Fibroblast of upper back skin (primary cell): ENCODE measurements around the gene ASB1.
A peak's percentile ranks its signal among the peaks of the same experiment; 100 is the strongest.

Experiments
- DNase-seq: peaks from one replicate; pipeline ENCODE4 v3.0.0-alpha.2; 2013

The ASB1 gene

DNA sequence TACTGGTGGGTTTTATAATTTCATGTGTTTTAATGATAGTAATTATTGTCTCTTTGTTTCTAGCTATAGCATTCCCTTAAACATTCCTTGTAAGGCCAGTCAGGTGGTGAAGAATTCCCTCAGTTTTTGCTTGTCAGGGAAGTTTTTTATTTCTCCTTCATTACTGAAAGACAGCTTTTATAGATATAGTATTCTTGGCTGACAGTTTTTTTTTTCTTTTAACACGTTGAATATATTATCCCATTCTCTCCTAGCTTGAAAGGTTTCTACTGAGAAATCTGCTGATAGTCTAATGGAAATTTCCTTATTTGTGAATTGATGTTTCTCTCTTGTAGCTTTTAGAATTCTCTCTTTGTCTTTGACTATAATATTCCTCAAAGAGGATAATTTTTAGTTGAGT, 46.8 kb downstream of the ASB1 start:
- no peak for DNase-seq

DNA sequence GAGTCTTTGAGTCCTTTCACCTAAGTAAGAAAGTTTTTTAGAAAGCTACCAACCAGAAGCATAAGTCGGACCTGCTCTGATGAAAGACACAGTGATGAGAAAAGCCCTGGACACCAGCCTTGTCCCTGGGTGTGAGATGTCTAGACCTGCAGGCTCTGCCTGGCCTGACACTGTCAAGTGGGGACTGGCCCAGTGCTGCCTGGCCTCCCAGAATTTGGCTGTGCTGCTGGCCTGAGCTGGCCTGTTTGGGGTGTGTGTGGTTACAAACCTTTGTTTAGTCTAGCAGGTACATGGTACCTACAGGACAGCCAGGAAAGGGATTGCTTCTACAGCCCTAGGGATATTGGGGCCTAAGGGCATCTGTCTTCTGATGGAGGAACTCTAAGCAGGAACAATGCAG, 48.3 kb downstream of the ASB1 start:
- DNase-seq, result no peak

DNA sequence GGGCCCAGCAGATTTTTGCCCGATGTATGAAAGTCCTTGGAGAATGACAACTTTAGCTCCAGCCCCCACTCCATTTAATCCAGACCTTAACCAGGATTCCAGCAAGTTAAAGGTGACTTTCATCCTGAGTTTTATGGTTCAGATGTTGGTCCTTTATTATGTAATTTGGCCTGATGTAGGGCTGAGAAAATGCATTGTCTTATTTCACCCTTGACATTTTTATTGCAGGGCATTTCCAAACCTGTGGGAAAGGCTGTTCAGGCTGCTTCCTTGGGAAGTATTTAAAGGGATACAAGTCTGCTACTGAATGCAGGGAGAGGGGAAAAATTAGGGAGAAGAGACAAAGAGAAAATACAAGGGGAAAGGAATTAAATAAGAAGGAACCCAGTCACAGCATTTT, 48.8 kb downstream of the ASB1 start:
- DNase-seq, result no peak

DNA sequence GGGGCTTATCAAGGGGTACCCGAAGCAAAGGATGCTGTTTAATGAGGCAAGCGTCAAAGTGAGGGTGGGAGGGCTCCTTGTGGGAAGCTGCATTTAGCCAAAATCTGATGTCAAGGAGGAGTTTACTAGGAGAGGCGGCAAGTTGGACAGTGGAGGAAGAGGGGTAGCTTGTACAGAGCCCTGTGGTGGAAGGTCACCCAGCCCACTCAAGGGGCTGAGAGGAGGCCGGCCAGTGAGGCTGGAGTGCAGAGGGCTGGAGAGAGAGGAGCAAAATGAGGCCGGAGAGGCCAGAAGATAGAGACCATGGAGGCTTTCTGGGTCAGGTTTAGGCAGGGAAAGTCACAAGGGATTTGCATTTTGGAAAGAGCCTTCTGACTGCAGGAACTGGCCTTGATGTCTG, 49.5 kb downstream of the ASB1 start:
- DNase-seq, result no peak

DNA sequence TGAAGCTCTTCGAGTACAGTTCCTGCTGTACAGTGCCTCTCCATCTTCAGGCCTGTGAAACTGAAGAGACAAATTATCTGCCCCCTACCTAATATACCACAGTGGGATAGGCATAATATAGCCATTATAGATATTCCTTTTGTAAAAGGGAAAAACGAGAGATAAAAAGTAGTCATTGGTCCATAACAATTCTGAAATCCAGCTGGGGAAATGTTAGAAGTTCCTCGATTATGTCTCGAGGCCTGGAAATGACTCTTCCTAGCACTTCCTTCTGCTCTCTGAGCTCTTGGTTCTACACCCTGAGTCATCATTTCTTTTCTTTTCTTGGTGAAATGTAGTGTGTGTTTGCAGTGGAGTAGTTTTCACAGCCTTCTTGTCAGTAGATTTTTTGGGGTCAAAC, 51.5 kb downstream of the ASB1 start:
- DNase-seq, result no peak

DNA sequence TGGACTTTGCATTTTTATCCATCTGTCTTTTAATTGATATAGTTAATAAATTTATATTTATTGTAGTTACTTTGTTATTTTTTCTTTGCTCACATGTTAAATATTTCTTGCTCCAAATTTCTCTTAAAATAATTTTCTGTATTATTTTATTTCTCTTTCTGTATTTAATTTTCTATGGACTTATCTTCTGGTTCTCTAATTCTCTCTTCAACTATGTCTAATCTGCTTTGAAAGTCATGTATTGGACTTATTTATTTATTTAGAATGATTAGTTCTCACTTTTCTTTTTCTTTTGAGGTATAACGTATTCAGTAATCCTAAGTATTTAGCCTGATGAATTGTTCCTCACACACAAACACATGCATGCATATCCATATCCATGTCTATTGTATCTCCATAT, 53.1 kb downstream of the ASB1 start:
- DNase-seq, result no peak

DNA sequence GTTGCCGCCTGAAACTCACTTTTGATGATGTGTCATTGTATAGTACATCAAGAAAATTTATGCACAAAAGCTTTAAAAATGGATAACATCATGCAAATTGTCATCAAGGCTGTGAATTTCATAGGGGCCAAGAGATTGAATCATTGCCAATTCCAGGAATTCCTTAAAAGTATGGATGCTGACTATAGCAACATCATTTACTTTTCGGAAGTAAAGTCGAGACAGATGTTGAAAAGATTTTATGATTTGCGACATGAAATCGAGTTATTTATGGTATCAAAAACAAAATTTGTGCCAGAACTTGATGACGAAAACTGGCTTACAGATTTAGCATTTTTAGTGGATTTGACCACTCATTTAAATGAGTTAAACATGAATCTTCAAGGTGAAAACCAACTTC, 56.3 kb downstream of the ASB1 start:
- peak; percentile 59 for DNase-seq

DNA sequence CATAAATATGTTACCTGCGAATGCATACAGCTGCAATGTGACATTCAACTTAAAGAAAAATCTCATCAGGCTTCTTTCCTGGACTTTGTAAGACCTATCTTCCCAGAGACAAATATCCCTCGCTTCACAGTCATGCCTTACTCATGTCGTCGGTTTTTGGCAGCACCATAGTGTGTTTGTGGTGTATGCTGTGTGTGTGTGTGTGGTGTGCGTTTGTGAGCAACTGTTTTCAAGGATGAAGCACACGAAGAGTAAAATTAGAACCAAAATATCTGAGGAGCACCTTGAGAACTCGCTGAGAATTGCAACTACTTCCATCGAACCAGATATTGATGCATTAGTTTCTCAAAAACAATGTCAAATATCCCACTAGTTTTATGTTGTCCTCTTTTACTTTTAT, 56.9 kb downstream of the ASB1 start:
- peak; percentile 18 for DNase-seq

DNA sequence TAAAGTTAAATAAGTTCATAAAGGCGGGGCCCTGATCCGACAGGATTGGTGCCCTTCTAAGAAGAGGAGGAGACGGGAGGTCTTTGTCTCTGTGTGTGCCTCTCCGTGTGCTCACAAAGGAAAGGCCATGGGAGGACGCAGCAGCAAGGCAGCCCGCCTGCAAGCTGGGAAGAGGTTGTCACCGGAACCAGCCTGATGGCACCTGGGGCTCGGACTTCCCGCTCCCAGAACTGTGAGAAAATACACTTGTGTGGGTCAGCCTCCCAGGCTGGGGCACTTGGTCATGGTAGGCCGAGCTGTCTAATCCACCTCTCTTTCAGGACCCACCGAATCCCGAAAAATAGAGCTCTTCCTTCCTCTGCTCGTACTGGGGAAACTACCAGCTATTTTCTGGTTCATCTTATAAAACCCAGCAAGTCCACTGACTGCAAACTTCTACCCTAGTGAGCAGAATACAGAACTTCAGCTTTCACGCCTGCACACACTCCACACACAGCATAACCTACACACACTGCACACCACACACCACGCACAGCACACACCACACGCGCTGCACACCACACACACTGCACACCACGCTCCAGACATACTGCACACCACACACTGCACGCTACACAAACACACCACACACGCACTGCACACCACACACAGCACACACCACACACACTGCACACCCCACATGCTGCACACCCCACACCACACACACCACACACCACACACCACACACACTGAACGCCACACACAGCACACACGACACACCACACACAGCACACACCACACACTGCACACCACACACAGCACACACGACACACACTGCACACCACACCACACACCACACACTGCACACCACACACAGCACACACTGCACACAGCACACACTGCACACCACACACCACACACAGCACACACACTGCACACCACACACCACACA, 58.1 kb downstream of the ASB1 start:
- no peak for DNase-seq

DNA sequence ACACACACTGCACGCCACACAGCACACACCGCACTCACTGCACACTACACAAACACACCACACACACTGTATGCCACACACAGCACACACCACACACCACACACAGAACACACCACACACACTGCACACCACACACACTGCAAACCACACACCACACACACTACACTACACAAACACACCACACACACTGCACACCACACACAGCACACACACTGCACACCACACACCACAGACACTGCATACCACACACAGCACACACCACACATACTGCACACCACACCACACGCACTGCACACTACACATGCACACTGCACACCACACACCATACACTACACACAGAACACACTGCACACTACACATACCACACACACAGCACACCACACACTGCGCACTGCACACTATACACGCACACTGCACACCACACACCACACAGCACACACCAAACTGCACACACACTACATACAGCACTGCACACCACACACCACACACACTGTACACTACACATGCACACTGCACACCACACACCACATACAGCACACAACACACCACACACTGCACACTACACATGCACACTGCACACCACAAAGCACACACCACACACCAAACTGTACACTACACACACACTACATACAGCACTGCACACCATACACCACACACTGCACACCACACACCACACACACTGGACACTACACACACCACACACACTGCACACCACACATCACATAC, 59.6 kb downstream of the ASB1 start:
- DNase-seq, result no peak

DNA sequence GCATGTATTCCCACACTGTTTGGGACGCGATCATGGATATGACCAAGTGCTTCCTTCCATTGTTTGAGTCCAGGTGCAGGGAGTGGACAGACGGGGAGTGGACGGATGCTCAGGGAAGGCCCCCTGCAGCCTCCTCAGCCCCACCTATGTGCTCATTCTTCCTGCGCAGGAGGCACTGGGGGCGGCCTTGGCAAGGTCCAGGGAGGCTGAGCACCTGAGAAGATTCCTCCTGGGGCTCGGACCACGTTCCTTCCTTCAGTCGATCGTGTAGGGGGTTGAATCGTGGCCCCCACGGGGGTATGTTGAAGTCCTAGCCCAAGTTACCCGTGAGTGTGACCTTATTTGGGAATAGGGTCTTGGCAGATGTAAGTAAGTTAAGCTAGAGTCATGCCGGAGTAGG, 60.4 kb downstream of the ASB1 start:
- DNase-seq, result no peak

DNA sequence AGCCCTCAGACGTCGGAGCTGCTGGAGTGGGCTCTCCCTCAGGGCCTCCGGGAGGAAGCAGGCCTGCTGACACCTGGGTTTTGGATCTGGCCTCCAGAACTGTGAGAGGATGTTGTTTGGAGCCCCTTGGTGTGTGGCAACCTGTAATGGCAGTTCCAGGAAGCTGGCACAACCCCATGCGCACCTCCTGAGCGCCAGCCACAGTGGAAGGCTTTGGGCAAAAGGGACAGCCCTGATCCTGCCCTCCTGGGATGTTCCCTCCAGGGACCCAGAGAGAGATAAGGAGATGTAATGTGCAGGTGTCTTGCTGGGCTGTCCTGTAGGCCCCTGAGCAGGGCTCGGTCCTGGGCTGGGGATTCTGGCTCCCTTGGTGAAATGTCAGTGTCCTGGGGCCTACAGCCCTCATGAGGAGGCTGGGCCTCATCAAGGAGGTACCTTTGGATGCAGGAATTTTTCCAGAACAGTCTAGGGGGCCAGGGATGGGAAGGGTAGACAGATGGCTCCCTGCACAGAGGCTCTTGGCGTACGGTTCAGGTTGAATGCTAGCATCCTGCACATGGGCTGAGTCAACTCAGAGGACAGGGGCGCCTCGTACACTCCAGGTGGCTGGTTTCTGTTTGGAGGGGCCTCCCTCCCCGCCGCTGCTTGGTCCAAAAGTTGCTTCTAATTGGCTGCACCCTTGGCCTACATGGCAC, 61.1 kb downstream of the ASB1 start:
- no peak for DNase-seq

DNA sequence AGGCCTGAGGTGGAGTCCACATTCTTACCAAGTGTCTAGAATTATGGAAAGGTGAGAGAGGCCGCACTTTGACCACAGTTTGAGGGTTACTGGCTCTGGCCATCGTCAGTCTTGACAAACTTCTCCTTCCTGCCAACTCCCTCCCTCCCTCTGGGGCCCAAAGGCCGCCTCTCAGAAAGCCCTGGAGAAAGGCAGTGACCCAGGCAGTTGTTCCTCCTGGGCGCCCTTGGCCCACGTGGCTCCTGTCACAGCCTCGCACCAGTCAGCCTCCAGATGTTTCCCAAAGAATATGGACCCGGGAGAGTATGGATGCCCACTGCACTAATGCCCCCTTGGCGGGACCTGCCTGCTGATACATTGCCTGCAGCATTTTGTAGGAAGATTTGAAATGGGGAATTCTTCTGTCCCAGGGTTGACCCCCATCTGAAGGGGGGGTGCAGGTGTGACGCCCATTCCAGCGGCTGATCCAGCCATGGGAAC, 61.7 kb downstream of the ASB1 start:
- no peak for DNase-seq

DNA sequence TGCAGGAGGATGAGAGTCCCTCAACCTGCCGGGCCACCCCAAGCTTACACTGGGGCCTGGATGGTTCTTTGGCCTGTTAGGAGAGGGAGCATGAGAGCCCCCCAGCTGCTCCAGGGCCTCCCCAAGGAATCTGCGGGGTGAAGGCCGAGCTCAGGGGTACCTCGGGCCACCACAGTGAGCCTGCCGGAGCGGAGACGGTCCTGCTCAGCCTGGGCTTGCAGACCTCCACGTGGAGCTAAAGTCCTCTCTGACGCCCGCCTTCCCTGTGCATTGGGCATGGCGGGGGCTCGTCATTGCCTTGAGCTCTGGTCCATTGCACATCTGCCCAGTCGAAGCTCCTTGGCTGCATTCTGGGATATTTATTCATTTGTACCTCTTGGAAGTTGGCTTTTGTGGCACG, 62.7 kb downstream of the ASB1 start:
- DNase-seq, result no peak

DNA sequence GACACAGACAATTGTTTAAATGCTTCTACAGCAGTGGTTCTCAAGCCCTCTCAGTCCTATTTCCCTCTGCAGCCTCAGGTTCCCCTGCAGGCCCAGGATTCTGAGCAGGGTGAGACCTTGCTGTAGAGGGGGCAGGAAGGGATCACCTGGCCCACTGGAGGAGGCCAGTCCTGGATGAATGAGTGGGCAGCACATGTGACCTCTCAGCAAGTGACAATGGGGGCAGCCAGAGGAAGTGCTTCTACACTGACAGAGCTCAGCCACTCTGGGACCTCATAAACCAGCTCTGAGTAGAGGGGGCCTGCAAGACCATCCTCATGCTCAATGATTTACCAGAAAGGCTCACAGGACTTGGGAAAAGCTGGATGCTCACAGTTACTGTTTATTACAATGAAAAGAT, 63.2 kb downstream of the ASB1 start:
- DNase-seq, result no peak

DNA sequence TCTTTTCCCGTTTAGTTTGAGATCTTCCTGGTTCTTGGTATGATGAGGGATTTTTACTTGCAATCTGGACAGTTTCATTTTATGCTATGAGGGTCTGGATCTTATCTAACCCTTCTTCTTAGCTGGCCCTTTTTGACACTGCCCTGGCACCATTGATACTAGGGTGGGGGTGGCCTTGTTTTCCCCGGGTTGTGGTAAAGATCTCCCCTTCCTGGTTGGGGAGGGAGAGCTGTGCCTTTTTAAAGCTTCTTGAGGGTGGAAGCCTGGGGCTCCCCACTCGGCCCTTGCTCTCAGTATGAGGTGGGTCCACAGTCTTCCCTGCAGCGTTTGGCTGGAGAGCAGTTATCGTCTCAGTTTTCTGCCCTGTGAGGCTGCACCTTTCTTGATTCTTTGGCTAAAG, 66.1 kb downstream of the ASB1 start:
- DNase-seq, result no peak

DNA sequence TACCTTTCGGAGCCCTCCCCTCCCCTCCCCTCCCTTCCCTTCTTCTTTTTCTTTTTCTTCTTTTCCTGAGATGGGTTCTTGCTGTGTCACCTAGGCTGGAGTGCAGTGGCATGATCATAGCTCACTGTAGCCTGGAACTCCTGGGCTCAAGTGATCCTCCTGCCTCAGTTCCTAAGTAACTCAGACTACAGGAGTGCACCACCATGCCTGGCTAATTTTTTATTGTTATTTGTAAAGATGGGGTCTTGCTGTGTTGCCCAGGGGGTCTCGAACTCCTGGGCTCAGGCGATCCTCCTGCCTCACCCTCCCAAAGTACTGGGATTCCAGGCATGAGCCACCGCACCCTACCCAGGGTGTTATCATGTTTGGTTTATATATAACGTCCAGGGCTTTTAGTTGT, 66.7 kb downstream of the ASB1 start:
- DNase-seq, result no peak

DNA sequence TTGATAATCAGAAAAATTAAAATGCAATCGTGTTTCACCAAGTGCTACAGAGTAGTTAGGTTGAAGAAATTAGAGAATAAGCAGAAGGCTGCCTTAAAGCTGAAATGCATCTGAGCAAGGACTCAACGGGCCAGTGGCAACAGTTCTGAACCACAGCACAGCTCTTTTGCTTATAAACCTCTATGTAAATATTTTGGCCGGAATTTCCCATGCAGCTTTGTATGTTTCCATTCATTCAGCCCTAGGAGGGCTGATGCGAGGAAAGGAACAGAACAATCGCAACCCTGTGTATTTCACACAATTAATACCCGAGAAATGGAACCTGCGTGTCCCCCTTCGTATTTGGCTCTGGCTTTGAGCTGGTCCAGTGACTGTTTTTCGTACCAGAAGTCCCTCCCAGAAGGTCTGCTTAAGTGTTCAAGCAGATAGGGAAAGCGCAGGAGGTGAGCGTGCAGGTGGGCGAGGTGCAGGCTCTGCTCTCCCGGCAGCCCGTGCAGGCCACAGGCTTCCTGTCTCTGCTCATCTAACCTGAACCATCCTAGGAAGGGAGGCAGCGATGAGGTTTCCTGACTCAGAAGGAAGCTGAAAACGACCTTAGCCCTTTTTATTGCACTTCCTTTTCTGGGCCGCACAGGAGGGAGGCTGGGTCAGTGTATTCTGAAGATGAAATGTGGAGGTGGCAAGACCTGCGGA, 67.3 kb downstream of the ASB1 start:
- DNase-seq, result no peak

DNA sequence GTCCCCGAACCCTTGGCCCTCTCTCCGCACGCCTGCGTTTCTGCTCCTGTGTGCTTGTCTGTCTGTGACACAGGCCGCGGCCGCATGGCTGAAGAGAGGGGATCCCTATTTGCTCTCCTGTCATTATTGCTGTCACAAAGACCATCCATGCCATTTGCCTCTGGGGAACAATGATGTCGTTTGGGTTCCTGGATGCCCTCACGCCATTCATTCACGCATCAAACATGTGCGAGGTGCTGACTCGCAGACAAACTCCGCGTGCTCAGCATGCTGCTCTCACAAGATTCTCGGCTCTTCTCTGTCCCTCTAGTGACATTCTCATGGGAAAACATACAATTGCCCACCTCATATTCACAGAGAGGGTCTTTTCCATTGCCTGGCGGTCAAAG, 67.8 kb downstream of the ASB1 start:
- no peak for DNase-seq

DNA sequence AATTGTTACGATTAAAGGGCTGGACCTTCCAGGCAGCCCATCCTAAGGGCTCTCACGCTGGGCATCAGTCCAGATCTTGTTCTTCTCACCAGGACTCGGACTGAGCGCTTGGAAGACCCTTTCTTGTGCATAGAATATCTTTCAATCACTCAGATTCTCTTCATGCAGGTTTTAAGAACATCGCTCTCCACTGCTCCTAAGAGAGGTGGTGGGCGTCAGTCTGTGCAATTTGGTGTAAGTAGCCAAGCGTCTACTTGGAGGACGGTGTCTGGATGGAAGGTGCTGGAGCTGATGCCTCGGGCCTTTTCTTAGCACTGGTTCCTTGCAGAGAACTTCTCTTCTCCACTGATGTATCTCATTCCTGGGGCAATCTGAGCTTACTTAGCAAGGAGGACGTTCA, 68.7 kb downstream of the ASB1 start:
- DNase-seq, result no peak

DNA sequence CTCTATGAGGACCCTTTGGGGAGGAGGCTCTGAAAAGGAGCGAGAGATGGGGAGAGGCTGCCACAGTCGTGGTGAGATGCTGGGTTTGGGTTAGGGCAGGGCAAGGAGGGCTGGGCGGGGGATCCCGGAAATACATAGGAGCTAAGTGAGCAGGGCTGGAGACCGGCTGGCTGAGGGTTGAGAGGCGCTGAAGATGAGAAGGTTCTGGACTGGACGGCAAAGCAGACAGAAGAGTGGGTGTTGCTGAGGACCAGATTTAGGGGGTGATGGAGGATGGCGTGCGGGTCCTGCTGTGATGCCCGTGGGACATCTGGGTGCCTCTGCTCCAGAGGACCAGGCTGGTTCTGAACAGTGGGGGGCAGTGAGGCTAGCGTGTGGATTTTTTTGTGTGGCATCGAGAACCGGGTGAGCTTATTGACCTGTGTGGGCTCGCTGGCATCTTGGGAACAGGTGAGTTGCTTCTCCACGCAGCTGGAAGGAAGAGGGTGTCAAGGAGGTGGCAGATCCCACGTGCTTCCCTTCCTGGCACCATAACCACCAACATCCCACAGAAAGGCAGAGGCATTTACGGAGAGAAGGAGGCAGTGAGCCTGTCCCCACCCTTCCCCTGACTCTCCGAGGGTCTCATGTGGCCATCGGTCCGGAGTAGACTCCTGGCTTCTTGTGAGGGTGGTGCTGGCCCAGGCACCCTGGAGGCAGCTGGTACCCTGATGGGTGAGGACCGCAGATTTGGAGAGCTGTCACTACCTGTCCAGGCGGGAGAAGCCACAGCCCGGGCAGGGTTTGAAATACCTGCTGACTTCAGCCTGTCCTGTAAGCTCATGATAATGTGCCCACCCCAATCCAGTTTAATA, 70.3 kb downstream of the ASB1 start:
- no peak for DNase-seq

DNA sequence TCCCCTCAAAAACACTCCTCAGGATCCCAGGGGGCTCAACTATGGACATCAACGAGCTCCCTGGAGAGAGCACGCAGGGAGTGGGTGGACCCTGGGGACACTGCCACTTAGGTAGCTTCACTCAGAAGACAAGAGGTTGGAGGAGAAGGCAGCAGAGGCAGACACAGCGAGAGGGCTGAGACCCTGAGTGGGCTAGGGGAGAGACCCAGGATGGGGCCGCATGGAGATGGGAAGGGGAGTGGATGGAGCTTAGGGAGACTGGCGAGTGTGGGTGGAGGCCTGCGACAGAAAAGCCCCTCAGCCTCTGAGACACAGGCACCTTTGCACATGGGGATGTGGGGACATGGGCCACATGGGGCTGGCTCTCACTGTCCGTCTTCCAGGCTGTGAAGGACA, 70.9 kb downstream of the ASB1 start:
- DNase-seq, result no peak
